Stomach (tissue), 9 donors: Measurements from ENCODE around the gene NUDT8. TPM values are rescaled to one million over a fixed set of nuclear protein-coding genes. Genes with fewer than 3 reads are reported as not detected.
"Not testable (repeated sequence)": the region's sequence is repeated elsewhere in the genome, so short reads cannot be mapped to it uniquely, and the experiment has no call there.

Source experiments
- DNase-seq, 2 donors: peaks; one replicate each; pipeline versions ENCODE4 v3.0.0 to v3.0.0-alpha.2; 2013 to 2019
- H3K27ac ChIP-seq, 5 donors: fragments of 200-600 bp in 4 of 5; sonication (generic) in 4 of 5; one replicate each; pipeline ENCODE4 v1.5.1; 2013 to 2019; ENCODE audit warnings: mild to moderate bottlenecking in 1 of 5, moderate library complexity in 1 of 5
- H3K27me3 ChIP-seq, 3 donors: fragments of 200-600 bp; sonication (generic); one replicate each; pipeline ENCODE4 v1.5.1; 2017 to 2019; ENCODE audit warnings: mixed run types in 1 of 3
- H3K36me3 ChIP-seq, 4 donors: fragments of 200-600 bp; sonication (generic); 1 replicate in 3 of 4; 2 replicates in 1 of 4; pipeline ENCODE4 v1.5.1; 2016 to 2019
- H3K4me1 ChIP-seq, 4 donors: fragments of 200-600 bp; sonication (generic); one replicate each; pipeline ENCODE4 v1.5.1; 2016 to 2019
- H3K4me3 ChIP-seq, 4 donors: fragments of 200-600 bp; sonication (generic) in 3 of 4; one replicate each; pipeline ENCODE4 v1.5.1; 2016 to 2019; ENCODE audit warnings: mild to moderate bottlenecking in 1 of 4
- H3K9me3 ChIP-seq, 4 donors: fragments of 200-600 bp; sonication (generic); one replicate each; pipeline ENCODE4 v1.5.1; 2016 to 2019
- CTCF ChIP-seq, 7 experiments: fragments of 450-650 bp in 4 of 7; fragments of 200-600 bp in 3 of 7; sonication (generic) in 3 of 7; IDR thresholded peaks; one replicate each; pipeline ENCODE4 v1.5.1; 2016 to 2019; ENCODE audit warnings: antibody characterized with exemption in 7 of 7, control low read depth in 2 of 7, mild to moderate bottlenecking in 1 of 7
- EP300 ChIP-seq: sonication (generic); formaldehyde crosslinking; IDR thresholded peaks from one replicate; pipeline ENCODE4 v1.6.1; 2017; ENCODE audit warnings: antibody characterized with exemption
- POLR2A ChIP-seq, 4 donors: fragments of 450-650 bp; IDR thresholded peaks; one replicate each; pipeline ENCODE4 v1.6.1; 2016; ENCODE audit warnings: antibody characterized with exemption in 4 of 4, control low read depth in 2 of 4, mild to moderate bottlenecking in 1 of 4, moderate library complexity in 1 of 4
- POLR2AphosphoS5 ChIP-seq, 3 donors: sonication (generic); formaldehyde crosslinking; IDR thresholded peaks; one replicate each; pipeline ENCODE4 v1.6.1; 2016; ENCODE audit warnings: antibody characterized with exemption in 3 of 3
- WGBS, 5 donors: extraction: QIAGEN DNeasy Blood & Tissue Kit in 3 of 5; methylation state at CpG; one replicate each; pipeline versions ENCODE4 v1.1.5 to v1.1.7; 2013 to 2018; 5-methylcytosine and 5-hydroxymethylcytosine counted together
- intact Hi-C: fragments of 100-400 bp; cut with DNase I; formaldehyde crosslinking; loops from one replicate; pipeline ENCODE4 v1.15.1; 2023; ENCODE audit warnings: low total_unique reads
- polyA plus RNA-seq, 3 donors: library from polyadenylated mRNA; stranded (reverse); fragments of 200-250 nt; gene quantifications; one replicate each; pipeline ENCODE4 v1.2.3, GENCODE V29; 2013
- total RNA-seq, 5 donors: library from RNA; depleted of rRNA; stranded (reverse); fragments of >200 nt; gene quantifications; one replicate each; pipeline versions ENCODE4 v1.1.0 to v1.2.3, GENCODE V29; 2014 to 2016
- donor health status: healthy with polysubstance abuse.
- donor health status: Bipolar disorder and iron deficiency.
- donor health status: healthy.

NUDT8 gene
- total and polyA plus RNA-seq, 8 donors: 4.6 to 333 (median 17.3) TPM; not detected in 2

- no peak for DNase-seq
- Histone ChIP-seq H3K4me1 (peaks cover 16 to 41% (median 27%) of the 10 kb centered on the region in 4 donors), H3K4me3 (no peak overlapping the region), H3K36me3 (peaks cover 11 to 16% (median 15%) of the 10 kb centered on the region in 4 donors), H3K27ac (no peak overlapping the region), H3K27me3 (no peaks in the 10 kb centered on the region), H3K9me3 (no peaks in the 10 kb centered on the region)
- intact Hi-C loops: no loop called here
- TF ChIP-seq EP300 (no peak), POLR2A (IDR thresholded peaks at IDR 0.05) (no peak), CTCF (IDR thresholded peaks at IDR 0.05) (no peak), POLR2AphosphoS5 (IDR thresholded peaks at IDR 0.05) (no peak)
- WGBS, 5 donors: 77 to 93% (median 90%) methylated on average over 2 of the region's 2 CpGs
Measured at GRCh38 chr11:67604815-67605214, 24.9 kb downstream of the NUDT8 start.

GRCh38 chr11:67604119-67604518 lies 25.6 kb downstream of the NUDT8 start:
- H3K4me3 ChIP-seq, H3K9me3 ChIP-seq, H3K27me3 ChIP-seq, intact Hi-C loops, H3K36me3 ChIP-seq, H3K27ac ChIP-seq, DNase-seq: not testable (repeated sequence)
- WGBS, 5 donors: 64 to 75% (median 73%) methylated on average over 2 to 3 of the region's 4 CpGs
- H3K4me1 ChIP-seq: peaks cover 16 to 40% (median 27%) of the 10 kb centered on the region in 4 donors

GRCh38 chr11:67601098-67601497 lies 28.6 kb downstream of the NUDT8 start:
- no peaks in the 10 kb centered on the region for H3K9me3 ChIP-seq
- no peaks in the 10 kb centered on the region for H3K36me3 ChIP-seq
- intact Hi-C loops: no loop called here
- TF ChIP-seq POLR2A (IDR thresholded peaks at IDR 0.05) (no peak), EP300 (no peak), CTCF (IDR thresholded peaks at IDR 0.05) (no peak), POLR2AphosphoS5 (IDR thresholded peaks at IDR 0.05) (no peak)
- no peak overlapping the region for H3K27ac ChIP-seq
- no peak overlapping the region for H3K4me3 ChIP-seq
- H3K4me1 ChIP-seq: peaks cover 2 to 14% (median 4%) of the 10 kb centered on the region in 4 donors
- DNase-seq: no peak
- WGBS, 5 donors: 88 to 96% (median 95%) methylated on average over 7 of the region's 7 CpGs
- H3K27me3 ChIP-seq: no peaks in the 10 kb centered on the region

- Histone ChIP-seq H3K36me3 (no peaks in the 10 kb centered on the region), H3K27me3 (no peaks in the 10 kb centered on the region), H3K27ac (no peak overlapping the region), H3K9me3 (no peaks in the 10 kb centered on the region), H3K4me3 (no peak overlapping the region), H3K4me1 (peaks cover 0 to 8% (median 0%) of the 10 kb centered on the region in 4 donors)
- 59 to 72% (median 61%) methylated on average over 7 of the region's 7 CpGs for WGBS, 5 donors
- TF ChIP-seq POLR2AphosphoS5 (IDR thresholded peaks at IDR 0.05): no peak
- TF ChIP-seq EP300: no peak
- TF ChIP-seq POLR2A (IDR thresholded peaks at IDR 0.05): no peak
- no peak for TF ChIP-seq CTCF (IDR thresholded peaks at IDR 0.05)
- DNase-seq: no peak
- intact Hi-C loops: no loop called here
Measured at GRCh38 chr11:67600324-67601029, 29.3 kb downstream of the NUDT8 start.

DNA sequence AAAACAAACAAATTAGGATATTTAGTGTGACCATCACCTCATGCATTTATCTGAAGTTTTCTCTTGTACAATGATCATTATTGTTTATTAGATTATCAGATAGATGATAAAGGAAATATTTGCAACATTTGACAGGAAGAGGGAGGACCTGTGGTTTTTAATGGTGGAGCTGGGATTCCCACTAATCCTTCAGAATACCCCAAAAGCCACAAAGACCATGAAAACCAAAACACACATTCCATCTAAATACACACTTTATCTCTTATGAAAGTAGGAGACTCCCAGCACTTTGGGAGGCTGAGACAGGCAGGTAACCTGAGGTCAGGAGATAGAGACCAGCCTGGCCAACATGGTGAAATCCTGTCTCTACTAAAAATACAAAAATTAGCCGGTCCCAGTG lies 30.6 kb downstream of the NUDT8 start:
- H3K4me1 ChIP-seq: no peaks in the 10 kb centered on the region
- no peaks in the 10 kb centered on the region for H3K27me3 ChIP-seq
- no peak for DNase-seq
- no peak overlapping the region for H3K4me3 ChIP-seq
- no peak overlapping the region for H3K27ac ChIP-seq
- intact Hi-C loops: no loop called here
- H3K36me3 ChIP-seq: no peaks in the 10 kb centered on the region
- no peak for TF ChIP-seq POLR2AphosphoS5 (IDR thresholded peaks at IDR 0.05)
- no peak for TF ChIP-seq POLR2A (IDR thresholded peaks at IDR 0.05)
- no peak for TF ChIP-seq EP300
- no peak for TF ChIP-seq CTCF (IDR thresholded peaks at IDR 0.05)
- H3K9me3 ChIP-seq: no peaks in the 10 kb centered on the region
- 56 to 93% (median 89%) methylated on average over 1 of the region's 1 CpG for WGBS, 5 donors

- H3K36me3 ChIP-seq, H3K4me3 ChIP-seq, H3K9me3 ChIP-seq, DNase-seq, H3K4me1 ChIP-seq, intact Hi-C loops, H3K27ac ChIP-seq, H3K27me3 ChIP-seq: not testable (repeated sequence)
- WGBS, 5 donors: 92 to 97% (median 94%) methylated on average over 5 to 26 of the region's 26 CpGs
Measured at GRCh38 chr11:67597963-67598362, 31.8 kb downstream of the NUDT8 start.

DNA sequence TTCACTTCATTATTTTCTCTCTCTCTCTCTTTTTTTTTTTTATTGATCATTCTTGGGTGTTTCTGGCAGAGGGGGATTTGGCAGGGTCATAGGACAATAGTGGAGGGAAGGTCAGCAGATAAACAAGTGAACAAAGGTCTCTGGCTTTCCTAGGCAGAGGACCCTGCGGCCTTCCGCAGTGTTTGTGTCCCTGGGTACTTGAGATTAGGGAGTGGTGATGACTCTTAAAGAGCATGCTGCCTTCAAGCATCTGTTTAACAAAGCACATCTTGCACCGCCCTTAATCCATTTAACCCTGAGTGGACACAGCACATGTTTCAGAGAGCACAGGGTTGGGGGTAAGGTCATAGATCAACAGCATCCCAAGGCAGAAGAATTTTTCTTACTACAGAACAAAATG lies 32.3 kb downstream of the NUDT8 start:
- H3K27ac ChIP-seq, intact Hi-C loops, H3K36me3 ChIP-seq, H3K27me3 ChIP-seq, DNase-seq, H3K4me1 ChIP-seq, H3K9me3 ChIP-seq, H3K4me3 ChIP-seq: not testable (repeated sequence)
- WGBS, 5 donors: 79 to 100% methylated on average over 2 of the region's 3 CpGs; no CpG with 5 or more reads in 3 of the 5 donors
